ENCODE results near the gene KDM4C.

KDM4C gene

DNA sequence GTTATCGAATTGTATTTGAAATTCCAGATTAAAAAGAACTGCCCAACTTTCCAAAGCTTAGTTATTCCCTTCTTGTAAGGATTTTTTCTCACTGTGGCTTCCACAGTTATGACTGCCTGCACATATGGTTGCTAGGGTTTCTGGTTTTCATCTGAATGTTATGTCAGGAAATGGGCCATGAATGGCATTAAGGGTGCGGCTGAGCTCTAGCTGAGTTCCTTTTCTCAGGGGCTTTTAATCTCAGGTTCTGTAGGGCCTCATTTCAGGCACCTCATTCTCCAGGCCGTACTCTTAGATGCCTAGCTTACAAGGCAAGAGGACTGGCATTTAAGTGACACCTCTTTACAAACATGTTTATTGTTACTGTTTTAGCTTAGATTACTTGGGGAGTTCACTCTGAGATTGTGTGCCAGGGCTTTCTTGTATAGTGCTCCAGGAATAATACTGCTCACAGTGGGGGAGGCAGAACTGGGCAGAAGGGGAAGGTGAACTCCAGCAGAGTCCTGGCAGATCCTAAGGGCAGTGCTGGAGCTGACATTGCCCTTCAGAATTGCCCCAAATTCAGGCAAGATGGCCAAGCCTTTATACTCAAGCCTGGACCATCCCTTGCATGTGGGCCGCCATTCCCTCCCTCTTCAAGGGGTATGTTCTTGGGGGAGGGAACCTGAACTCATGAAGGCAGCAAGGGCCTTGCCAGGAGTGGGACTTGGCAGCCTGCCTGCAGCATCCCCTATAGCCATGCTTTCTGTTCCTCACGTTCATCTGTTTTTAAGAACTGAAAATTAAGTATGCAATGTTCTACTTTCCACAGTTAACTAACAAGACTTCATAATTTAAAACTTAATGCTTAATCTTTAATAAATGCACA, 111.5 kb downstream of the KDM4C start:
- DNase-seq (ENCODE audit: low spot score): no peak

GRCh38 chr9:6870149-6870548, 112.4 kb downstream of the KDM4C start:
- no peak for DNase-seq (ENCODE audit: low spot score)

GRCh38 chr9:6870650-6871477, 113.1 kb downstream of the KDM4C start:
- DNase-seq (ENCODE audit: low spot score): no peak

DNA sequence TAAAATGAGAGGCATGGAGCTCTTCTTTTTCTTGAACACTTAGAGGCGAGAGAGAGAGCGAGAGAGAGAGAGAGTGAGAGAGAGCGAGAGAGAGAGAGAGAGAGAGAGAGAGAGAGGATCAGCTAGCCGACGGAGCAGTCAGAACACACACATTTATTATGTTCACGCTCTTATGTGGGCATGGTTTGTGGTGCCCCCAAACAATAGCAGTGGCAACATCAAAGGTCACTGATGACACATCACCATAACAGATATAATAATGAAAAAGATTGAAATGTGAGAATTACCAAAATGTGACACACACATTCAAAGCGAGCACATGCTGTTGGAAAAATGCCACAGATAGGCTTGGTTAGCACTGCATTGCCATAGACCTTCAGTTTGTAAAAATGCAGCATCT, 116.1 kb downstream of the KDM4C start:
- no peak for DNase-seq (ENCODE audit: low spot score)

GRCh38 chr9:6876195-6876894, 118.6 kb downstream of the KDM4C start:
- DNase-seq (ENCODE audit: low spot score): no peak

GRCh38 chr9:6877671-6878161, 119.9 kb downstream of the KDM4C start:
- no peak for DNase-seq (ENCODE audit: low spot score)

GRCh38 chr9:6880626-6881025, 122.9 kb downstream of the KDM4C start:
- DNase-seq (ENCODE audit: low spot score): no peak

- no peak for DNase-seq (ENCODE audit: low spot score)
These were observed 126.3 kb downstream of the KDM4C start for GRCh38 chr9:6884101-6884500.

GRCh38 chr9:6884990-6885389, 127.2 kb downstream of the KDM4C start:
- no peak for DNase-seq (ENCODE audit: low spot score)

GRCh38 chr9:6887051-6887450, 129.3 kb downstream of the KDM4C start:
- no peak for DNase-seq (ENCODE audit: low spot score)

DNA sequence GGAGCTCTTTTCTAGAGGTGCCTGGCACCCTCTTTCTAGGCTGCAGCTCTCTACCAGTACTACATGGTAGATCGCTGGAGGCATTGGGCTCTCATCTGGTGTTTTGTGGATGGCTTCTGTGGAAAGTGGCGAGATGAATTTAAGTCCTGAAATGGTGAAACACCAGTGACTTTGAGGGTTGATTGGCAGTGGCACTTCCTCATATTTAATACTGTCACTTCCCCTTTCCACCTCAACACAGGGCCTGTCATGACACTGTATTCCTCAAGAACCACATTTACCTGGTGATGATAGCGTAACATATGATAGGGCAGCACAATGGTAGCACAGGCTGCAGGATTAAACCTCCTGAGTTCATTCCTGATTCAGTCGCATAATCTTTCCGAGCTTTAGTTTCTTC, 132.1 kb downstream of the KDM4C start:
- DNase-seq (ENCODE audit: low spot score): no peak

GRCh38 chr9:6893350-6894131, 135.8 kb downstream of the KDM4C start:
- no peak for DNase-seq (ENCODE audit: low spot score)

GRCh38 chr9:6894135-6894534, 136.4 kb downstream of the KDM4C start:
- no peak for DNase-seq (ENCODE audit: low spot score)

DNA sequence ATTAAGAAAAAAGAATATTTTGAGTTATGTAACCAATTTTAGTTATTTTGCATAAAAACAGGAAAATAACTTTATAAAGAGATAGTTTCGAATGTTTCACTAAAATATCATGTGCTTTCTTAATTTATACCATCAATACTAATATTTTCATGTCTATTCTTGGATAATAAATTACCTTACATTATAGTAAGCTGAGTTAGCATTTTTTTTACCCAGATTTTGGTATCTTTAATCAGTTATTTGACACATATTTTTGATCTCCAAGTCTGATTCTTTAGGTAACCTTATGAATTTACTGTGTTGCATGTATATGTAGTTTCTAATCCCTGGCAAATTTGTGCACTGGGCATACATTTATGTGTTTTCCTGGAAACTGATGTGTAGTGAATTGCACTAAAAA, 138.0 kb downstream of the KDM4C start:
- no peak for DNase-seq (ENCODE audit: low spot score)

- DNase-seq (ENCODE audit: low spot score): no peak
These were observed 138.8 kb downstream of the KDM4C start for GRCh38 chr9:6896562-6896961.

- DNase-seq (ENCODE audit: low spot score): no peak
These were observed 139.5 kb downstream of the KDM4C start for GRCh38 chr9:6897207-6897822.

- no peak for DNase-seq (ENCODE audit: low spot score)
These were observed 140.1 kb downstream of the KDM4C start for GRCh38 chr9:6897898-6898302.

DNA sequence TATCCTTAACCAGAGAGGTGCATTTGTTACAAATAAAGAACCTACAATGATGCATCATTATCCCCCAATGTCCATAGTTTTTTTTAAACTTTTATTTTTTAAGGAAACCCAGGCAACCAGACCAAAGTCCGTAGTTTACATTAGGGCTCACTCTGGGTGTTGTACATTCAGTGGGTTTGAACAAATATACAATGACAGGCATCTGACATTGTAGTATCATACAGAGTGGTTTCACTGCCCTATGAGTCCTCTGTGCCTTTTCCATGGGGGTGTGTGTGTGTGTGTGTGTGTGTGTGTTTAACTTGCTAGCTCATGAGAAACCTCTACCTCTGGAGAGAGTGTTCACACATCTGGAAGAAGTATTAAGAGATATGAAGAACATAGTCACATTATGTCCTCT, 141.5 kb downstream of the KDM4C start:
- no peak for DNase-seq (ENCODE audit: low spot score)

- no peak for DNase-seq (ENCODE audit: low spot score)
These were observed 142.7 kb downstream of the KDM4C start for GRCh38 chr9:6900440-6900883.

DNA sequence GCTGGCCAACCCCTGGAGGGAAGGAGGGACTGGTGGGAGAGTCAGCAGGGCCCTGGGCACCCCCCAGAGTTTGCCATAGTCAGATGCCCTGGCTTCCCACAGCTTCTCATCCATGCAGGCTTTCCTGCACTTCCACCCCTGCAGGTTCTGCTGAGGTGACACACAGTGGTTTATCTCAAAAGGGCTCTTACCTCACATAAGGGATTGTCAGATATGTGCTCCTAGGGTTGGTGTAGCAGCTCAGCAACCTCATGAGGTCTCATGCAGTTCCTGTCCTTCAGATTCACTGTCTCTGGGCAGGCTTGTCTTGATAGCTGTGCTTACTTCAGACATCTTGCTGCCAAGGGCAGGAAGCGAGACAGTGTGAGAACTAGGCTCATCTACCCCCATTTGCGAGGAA, 143.4 kb downstream of the KDM4C start:
- DNase-seq (ENCODE audit: low spot score): no peak

GRCh38 chr9:6902423-6902822, 144.7 kb downstream of the KDM4C start:
- no peak for DNase-seq (ENCODE audit: low spot score)
